Measurements from ENCODE around the gene KRTAP10-1. TPM values are rescaled to one million over a fixed set of nuclear protein-coding genes. Genes with fewer than 3 reads are reported as not detected.

KRTAP10-1 gene
- total and polyA plus RNA-seq, 9 donors: not detected

GRCh38 chr21:44571296-44571695 is 31.3 kb upstream of the KRTAP10-1 start:
- WGBS (ENCODE audit: insufficient coverage): 78% methylated on average over 2 of the region's 4 CpGs
- H3K27me3 ChIP-seq (ENCODE audit: control insufficient read depth, insufficient read depth, low read length): peaks cover 7% of the 10 kb centered on the region

GRCh38 chr21:44569861-44570517 is 30.0 kb upstream of the KRTAP10-1 start:
- 87% methylated on average over 10 of the region's 12 CpGs for WGBS (ENCODE audit: insufficient coverage)
- DNase-seq: no peak
- no peaks in the 10 kb centered on the region for H3K36me3 ChIP-seq (ENCODE audit: control insufficient read depth, insufficient read depth, low read length)
- peaks cover 11% of the 10 kb centered on the region for H3K4me1 ChIP-seq (ENCODE audit: control insufficient read depth, insufficient read depth, low read length)
- H3K9me3 ChIP-seq (replicated peaks; ENCODE audit: control insufficient read depth, low read depth, low read length): peaks cover 5% of the 10 kb centered on the region
- no peak overlapping the region for H3K4me3 ChIP-seq (ENCODE audit: low read length)
- H3K27me3 ChIP-seq (ENCODE audit: control insufficient read depth, insufficient read depth, low read length): peaks cover 7% of the 10 kb centered on the region
- no peak overlapping the region for H3K27ac ChIP-seq (ENCODE audit: low read length)

More at GRCh38 chr21:44571296-44571695, 31.3 kb upstream of the KRTAP10-1 start:
- no peak overlapping the region for H3K4me3 ChIP-seq (ENCODE audit: low read length)
- no peaks in the 10 kb centered on the region for H3K36me3 ChIP-seq (ENCODE audit: control insufficient read depth, insufficient read depth, low read length)
- H3K4me1 ChIP-seq (ENCODE audit: control insufficient read depth, insufficient read depth, low read length): peaks cover 11% of the 10 kb centered on the region
- H3K27ac ChIP-seq (ENCODE audit: low read length): no peak overlapping the region
- DNase-seq: no peak
- peaks cover 5% of the 10 kb centered on the region for H3K9me3 ChIP-seq (replicated peaks; ENCODE audit: control insufficient read depth, low read depth, low read length)

DNA sequence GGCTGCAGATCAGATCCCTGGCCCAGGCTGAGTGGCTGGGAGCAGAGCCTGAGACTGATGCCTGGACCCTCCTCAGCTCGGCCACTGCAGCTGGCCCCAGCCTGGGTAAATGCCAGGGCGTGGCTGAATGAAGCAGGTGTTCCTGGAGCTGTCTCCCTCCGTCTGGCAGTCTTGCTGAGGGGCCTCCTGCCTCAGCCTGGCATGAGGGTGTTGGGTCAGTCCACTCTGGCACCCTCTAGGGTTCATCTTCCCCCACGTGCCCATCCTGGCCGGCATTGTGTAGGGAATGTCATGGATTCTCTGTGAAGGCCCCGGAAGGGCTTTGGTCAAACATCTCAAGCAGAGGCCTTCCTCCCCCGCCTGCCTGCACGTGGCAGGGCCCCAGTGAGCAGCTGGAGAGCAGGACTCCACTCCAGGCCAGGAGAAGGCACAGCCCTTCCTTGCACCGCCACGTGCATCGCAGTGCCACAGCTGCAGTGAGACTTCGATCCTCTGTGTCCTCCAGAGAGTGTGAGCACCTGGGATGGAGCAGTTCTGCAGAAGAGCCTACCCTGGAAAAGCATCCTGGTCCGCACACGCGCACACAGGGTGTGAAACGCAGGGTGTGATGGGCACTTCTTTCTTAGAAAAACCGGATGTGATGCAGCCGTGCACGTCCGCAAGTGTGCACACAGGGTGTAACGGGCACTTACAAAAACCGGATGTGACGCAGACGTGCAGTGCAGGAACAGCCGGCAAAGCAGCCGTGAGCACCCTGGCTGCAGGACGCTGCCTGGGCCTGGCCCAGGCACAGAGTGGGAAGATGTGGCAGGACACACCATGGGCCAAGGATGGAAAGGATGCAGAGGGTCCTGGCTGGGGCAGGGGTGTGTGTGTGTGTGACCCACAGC is 28.9 kb upstream of the KRTAP10-1 start:
- H3K9me3 ChIP-seq (replicated peaks; ENCODE audit: control insufficient read depth, low read depth, low read length): peaks cover 5% of the 10 kb centered on the region
- peak; percentile 33 for DNase-seq
- peaks cover 11% of the 10 kb centered on the region for H3K4me1 ChIP-seq (ENCODE audit: control insufficient read depth, insufficient read depth, low read length)
- peaks cover 7% of the 10 kb centered on the region for H3K27me3 ChIP-seq (ENCODE audit: control insufficient read depth, insufficient read depth, low read length)
- WGBS (ENCODE audit: insufficient coverage): 68% methylated on average over 24 of the region's 27 CpGs
- no peaks in the 10 kb centered on the region for H3K36me3 ChIP-seq (ENCODE audit: control insufficient read depth, insufficient read depth, low read length)
- no peak overlapping the region for H3K27ac ChIP-seq (ENCODE audit: low read length)
- H3K4me3 ChIP-seq (ENCODE audit: low read length): no peak overlapping the region

DNA sequence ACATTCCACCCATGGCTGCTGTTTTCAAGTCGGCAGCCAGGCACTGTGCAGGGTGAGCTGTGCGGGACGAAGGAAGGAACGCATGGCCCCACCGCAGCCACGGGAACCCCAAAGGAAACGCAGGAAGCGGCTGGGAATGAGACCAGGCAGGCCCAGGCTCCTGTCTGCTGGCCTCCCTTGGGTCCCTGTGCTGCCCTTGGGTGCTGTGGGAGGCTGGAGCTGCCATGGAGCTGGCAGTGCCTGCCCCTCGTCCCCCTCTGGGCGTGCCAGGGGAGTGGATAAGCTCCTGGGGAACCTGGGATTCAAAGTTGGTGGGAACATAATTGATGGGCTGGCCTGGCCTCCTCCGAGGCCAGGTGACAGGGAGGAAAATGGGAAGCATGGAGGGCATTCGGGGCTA is 28.3 kb upstream of the KRTAP10-1 start:
- Histone ChIP-seq H3K27ac (ENCODE audit: low read length) (no peak overlapping the region), H3K27me3 (ENCODE audit: control insufficient read depth, insufficient read depth, low read length) (peaks cover 7% of the 10 kb centered on the region), H3K9me3 (replicated peaks; ENCODE audit: control insufficient read depth, low read depth, low read length) (peaks cover 5% of the 10 kb centered on the region), H3K4me3 (ENCODE audit: low read length) (no peak overlapping the region), H3K36me3 (ENCODE audit: control insufficient read depth, insufficient read depth, low read length) (no peaks in the 10 kb centered on the region), H3K4me1 (ENCODE audit: control insufficient read depth, insufficient read depth, low read length) (peaks cover 11% of the 10 kb centered on the region)
- 69% methylated on average over 12 of the region's 12 CpGs for WGBS (ENCODE audit: insufficient coverage)
- DNase-seq: no peak

DNA sequence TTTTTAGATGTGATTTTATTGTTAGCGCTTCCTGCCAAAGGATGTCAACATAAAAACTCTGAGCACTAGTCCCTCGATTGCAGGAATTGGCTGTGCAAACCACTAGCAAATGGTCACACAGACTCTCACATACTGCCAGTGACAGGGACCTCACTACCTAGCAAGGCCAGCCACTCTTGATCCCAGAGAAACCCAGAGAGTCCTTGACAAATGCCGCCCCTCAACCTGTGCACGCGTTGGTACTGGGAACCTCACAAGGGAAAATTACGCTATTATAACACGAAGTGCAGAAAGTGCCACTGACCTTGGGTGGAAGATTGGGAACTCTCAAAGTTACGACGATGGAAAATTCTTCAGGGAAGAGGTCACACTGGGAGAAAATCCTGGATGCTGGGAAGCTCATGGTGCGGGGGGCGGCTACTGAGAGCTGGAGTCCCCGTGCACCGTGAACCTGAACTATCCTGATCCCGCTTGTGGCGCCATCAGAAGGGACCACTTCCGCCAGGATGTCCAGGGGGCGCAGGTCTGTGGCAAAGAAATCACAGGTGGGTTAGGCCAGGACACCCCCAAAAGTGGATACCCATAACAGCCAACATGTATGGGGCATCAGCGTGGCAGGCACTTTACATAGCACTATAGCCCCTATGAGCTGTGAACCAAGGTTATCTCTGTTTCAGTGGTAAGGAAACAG is 27.6 kb upstream of the KRTAP10-1 start:
- peaks cover 7% of the 10 kb centered on the region for H3K27me3 ChIP-seq (ENCODE audit: control insufficient read depth, insufficient read depth, low read length)
- peaks cover 5% of the 10 kb centered on the region for H3K9me3 ChIP-seq (replicated peaks; ENCODE audit: control insufficient read depth, low read depth, low read length)
- 91% methylated on average over 18 of the region's 18 CpGs for WGBS (ENCODE audit: insufficient coverage)
- no peak for DNase-seq
- H3K36me3 ChIP-seq (ENCODE audit: control insufficient read depth, insufficient read depth, low read length): no peaks in the 10 kb centered on the region
- peaks cover 11% of the 10 kb centered on the region for H3K4me1 ChIP-seq (ENCODE audit: control insufficient read depth, insufficient read depth, low read length)
- no peak overlapping the region for H3K27ac ChIP-seq (ENCODE audit: low read length)
- no peak overlapping the region for H3K4me3 ChIP-seq (ENCODE audit: low read length)

DNA sequence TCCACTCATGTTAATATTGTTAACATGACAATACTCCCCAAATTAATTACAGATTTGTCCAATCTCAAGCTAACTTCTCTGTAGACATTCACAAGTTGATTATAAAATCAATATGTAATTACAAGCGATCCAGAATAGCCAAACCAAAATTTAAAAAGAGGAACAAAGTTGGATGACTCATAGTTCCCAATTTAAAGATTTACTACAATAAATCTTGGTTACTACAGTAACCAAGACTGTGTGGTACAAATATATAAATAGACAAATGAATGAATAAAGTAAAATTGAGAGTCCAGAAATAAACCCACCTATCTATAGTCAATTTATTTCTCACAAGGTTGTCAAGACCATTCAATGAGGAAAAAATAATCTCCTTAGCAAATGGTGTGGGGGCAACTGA is 26.4 kb upstream of the KRTAP10-1 start:
- WGBS (ENCODE audit: insufficient coverage): no CpG with 5 or more reads among the region's 1 CpG

DNA sequence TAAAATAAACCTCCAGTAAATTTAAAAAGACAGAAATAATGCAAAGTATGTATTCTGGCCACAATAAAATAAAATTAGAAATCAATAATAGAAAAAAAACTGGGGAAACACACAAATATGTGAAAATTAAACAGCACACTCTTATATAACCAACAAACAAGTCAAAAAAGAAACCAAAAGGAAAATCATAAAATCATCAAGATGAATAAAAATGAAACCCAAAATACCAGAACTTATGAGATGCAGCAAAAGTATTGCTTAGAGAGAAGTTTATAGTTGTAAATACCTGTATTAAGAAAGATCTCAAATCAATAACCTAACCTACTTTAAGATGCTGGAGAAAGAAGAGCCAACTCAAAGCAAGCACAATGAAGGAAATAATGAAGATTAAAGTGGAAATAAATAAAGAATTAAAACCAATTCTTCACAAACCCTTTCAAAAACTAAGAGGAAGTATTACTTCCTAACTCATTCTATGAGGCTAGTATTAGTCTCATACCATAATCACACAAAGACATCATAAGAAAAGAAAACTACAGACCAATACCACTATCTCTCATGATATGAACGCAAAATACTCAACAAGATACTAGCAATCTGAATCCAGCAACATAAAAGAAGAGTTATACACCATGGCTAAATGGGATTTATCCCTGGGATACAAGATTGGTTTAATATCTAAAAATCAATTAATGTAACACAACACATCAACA is 25.0 kb upstream of the KRTAP10-1 start:
- H3K4me3 ChIP-seq (ENCODE audit: low read length): no peak overlapping the region
- no CpG with 5 or more reads among the region's 1 CpG for WGBS (ENCODE audit: insufficient coverage)
- no peaks in the 10 kb centered on the region for H3K9me3 ChIP-seq (replicated peaks; ENCODE audit: control insufficient read depth, low read depth, low read length)
- peaks cover 11% of the 10 kb centered on the region for H3K4me1 ChIP-seq (ENCODE audit: control insufficient read depth, insufficient read depth, low read length)
- no peaks in the 10 kb centered on the region for H3K27me3 ChIP-seq (ENCODE audit: control insufficient read depth, insufficient read depth, low read length)
- no peak for DNase-seq
- H3K27ac ChIP-seq (ENCODE audit: low read length): no peak overlapping the region
- no peaks in the 10 kb centered on the region for H3K36me3 ChIP-seq (ENCODE audit: control insufficient read depth, insufficient read depth, low read length)

More for the DNA sequence above, 26.4 kb upstream of the KRTAP10-1 start:
- no peak overlapping the region for H3K4me3 ChIP-seq (ENCODE audit: low read length)
- DNase-seq: no peak
- H3K9me3 ChIP-seq (replicated peaks; ENCODE audit: control insufficient read depth, low read depth, low read length): peaks cover 3% of the 10 kb centered on the region
- H3K27ac ChIP-seq (ENCODE audit: low read length): no peak overlapping the region
- H3K36me3 ChIP-seq (ENCODE audit: control insufficient read depth, insufficient read depth, low read length): no peaks in the 10 kb centered on the region
- H3K4me1 ChIP-seq (ENCODE audit: control insufficient read depth, insufficient read depth, low read length): peaks cover 11% of the 10 kb centered on the region
- H3K27me3 ChIP-seq (ENCODE audit: control insufficient read depth, insufficient read depth, low read length): peaks cover under 1% of the 10 kb centered on the region

DNA sequence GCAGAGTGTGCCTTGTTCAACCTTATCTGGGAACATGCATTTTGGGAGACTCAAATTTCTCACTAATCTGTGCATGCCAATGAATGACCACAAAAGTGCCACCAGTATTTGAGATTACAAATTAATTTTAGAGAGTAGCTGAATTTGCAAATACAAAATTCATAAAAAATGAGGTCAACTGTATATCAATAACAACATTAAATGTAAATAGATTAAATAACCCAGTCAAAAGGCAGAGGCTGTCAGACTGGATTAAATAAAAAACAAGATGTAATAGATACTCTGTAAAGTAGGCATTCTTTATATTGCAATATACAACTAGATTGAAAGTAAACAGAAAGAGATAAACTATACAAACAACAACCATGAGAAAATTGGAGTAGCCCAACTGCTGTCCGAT is 24.1 kb upstream of the KRTAP10-1 start:
- no peak overlapping the region for H3K27ac ChIP-seq (ENCODE audit: low read length)
- DNase-seq: no peak
- no peak overlapping the region for H3K4me3 ChIP-seq (ENCODE audit: low read length)
- no peaks in the 10 kb centered on the region for H3K9me3 ChIP-seq (replicated peaks; ENCODE audit: control insufficient read depth, low read depth, low read length)
- peaks cover 8% of the 10 kb centered on the region for H3K4me1 ChIP-seq (ENCODE audit: control insufficient read depth, insufficient read depth, low read length)
- no CpG with 5 or more reads among the region's 1 CpG for WGBS (ENCODE audit: insufficient coverage)
- no peaks in the 10 kb centered on the region for H3K36me3 ChIP-seq (ENCODE audit: control insufficient read depth, insufficient read depth, low read length)
- H3K27me3 ChIP-seq (ENCODE audit: control insufficient read depth, insufficient read depth, low read length): no peaks in the 10 kb centered on the region

GRCh38 chr21:44558695-44559094 is 18.7 kb upstream of the KRTAP10-1 start, which contains the start of gene KRTAP10-3:
Gene KRTAP10-3 (minus strand): TSS chr21:44558795. CDS start chr21:44558715, 80 bp downstream.
- H3K9me3 ChIP-seq (replicated peaks; ENCODE audit: control insufficient read depth, low read depth, low read length): no peaks in the 10 kb centered on the region
- H3K4me1 ChIP-seq (ENCODE audit: control insufficient read depth, insufficient read depth, low read length): peaks cover 3% of the 10 kb centered on the region
- H3K27ac ChIP-seq (ENCODE audit: low read length): no peak within 1 kb of the TSS
- WGBS (ENCODE audit: insufficient coverage): 46% methylated on average over 5 of the region's 5 CpGs
- peaks cover 9% of the 10 kb centered on the region for H3K27me3 ChIP-seq (ENCODE audit: control insufficient read depth, insufficient read depth, low read length)
- no peaks in the 10 kb centered on the region for H3K36me3 ChIP-seq (ENCODE audit: control insufficient read depth, insufficient read depth, low read length)
- no peak within 1 kb of the TSS for H3K4me3 ChIP-seq (ENCODE audit: low read length)
- DNase-seq: no peak
